ENCODE data around the gene ESYT2.

GRCh38 chr7:158731761-158732160 lies 97.5 kb downstream of the ESYT2 start:
- TF ChIP-seq, protein P1, sequence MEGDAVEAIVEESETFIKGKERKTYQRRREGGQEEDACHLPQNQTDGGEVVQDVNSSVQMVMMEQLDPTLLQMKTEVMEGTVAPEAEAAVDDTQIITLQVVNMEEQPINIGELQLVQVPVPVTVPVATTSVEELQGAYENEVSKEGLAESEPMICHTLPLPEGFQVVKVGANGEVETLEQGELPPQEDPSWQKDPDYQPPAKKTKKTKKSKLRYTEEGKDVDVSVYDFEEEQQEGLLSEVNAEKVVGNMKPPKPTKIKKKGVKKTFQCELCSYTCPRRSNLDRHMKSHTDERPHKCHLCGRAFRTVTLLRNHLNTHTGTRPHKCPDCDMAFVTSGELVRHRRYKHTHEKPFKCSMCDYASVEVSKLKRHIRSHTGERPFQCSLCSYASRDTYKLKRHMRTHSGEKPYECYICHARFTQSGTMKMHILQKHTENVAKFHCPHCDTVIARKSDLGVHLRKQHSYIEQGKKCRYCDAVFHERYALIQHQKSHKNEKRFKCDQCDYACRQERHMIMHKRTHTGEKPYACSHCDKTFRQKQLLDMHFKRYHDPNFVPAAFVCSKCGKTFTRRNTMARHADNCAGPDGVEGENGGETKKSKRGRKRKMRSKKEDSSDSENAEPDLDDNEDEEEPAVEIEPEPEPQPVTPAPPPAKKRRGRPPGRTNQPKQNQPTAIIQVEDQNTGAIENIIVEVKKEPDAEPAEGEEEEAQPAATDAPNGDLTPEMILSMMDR (IDR thresholded peaks at IDR 0.05): no peak
- TF ChIP-seq POLR2A (IDR thresholded peaks at IDR 0.05): no peak
- no peak for TF ChIP-seq POLR2AphosphoS5 (IDR thresholded peaks at IDR 0.05)
